ENCODE results near the gene GADD45GIP1.

The GADD45GIP1 gene

DNA sequence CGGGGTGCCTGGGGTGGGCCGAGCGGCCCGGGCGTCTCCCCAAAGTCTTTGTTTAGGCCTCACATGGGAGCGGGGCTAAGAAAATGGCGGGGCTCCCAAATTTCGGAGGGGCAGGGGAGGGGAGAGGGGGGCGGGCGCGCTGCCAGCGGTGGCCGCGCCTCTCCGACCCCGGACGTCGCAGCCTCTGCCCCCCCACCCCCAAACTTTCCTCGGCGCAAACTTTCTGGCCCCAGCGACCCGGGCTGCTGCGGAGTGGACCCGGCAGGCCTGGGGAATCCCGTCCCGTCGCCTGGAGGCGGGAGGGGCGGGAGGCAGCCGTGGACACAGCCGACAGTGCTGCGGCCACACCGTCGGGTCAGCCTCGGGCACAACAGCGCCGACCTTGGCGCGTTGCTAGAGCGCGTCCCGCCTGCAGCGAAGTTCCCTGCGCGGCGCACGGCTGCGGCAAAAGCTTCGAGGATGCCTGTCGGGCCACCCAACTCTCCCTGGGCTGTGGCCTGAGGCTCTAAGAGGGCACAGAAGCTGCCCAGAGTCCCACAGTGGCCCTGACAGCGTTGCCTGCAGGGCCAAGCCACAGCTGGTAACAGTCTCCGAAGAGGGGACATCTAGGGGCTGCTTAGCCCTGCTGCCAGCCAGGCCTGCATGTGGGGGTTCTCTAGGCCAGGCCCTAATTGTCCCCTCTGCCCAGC, 39.5 kb upstream of the GADD45GIP1 start:
- Histone ChIP-seq H3K27ac (ENCODE audit: low read depth, low read length) (peak overlapping the region; percentile 92), H3K9ac (ENCODE audit: low read length) (peak overlapping the region; percentile 91), H3K27me3 (ENCODE audit: control insufficient read depth, insufficient read depth, low read length) (peaks cover 3% of the 10 kb centered on the region), H3K4me3 (ENCODE audit: low read length) (peak overlapping the region; percentile 91), H3K36me3 (ENCODE audit: control insufficient read depth, insufficient read depth, low read length) (peaks cover 8% of the 10 kb centered on the region), H3K4me1 (ENCODE audit: control insufficient read depth, insufficient read depth, low read length) (peaks cover 35% of the 10 kb centered on the region)

DNA sequence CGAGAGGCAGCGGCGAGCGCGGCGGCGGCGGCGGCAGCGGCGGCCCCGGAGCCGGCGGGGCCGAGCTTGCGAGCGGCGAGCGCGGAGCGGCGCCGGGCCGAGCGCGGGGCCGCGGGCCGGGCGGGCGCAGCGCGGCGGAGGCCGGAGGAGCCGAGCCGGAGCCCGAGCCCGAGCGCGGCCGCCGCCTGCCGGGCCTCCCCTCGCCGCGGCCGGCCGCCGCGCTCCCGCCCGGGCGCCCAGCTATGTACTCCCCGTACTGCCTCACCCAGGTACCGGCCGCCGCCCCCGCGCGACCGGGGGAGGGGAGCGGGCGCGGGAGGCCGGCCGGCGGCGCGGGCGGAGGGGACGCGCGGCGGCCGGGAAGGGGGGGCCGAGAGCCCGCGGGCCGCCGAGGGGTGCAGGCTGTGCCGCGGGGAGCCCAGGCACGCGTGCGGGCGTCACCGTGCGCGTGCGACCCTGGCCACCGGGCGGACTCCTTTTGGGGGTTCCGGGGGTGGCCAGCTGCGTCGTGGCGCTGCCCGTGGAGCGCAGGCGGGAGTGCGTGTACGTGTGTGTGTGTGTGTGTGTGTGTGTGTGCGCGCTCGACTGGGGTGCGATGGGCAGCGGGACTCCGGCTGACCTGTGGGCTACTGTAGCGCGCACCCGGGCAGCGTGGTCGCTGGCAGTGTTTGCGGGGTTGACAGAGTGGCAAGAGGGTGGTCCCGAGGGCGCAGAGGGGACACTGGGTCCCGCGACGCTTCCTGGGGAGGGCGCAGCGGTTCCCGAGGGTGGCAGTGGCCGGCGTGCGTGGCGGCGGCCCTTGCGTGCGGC, 38.8 kb upstream of the GADD45GIP1 start:
- peak overlapping the region; percentile 92 for H3K27ac ChIP-seq (ENCODE audit: low read depth, low read length)
- H3K4me1 ChIP-seq (ENCODE audit: control insufficient read depth, insufficient read depth, low read length), result peaks cover 27% of the 10 kb centered on the region
- H3K36me3 ChIP-seq (ENCODE audit: control insufficient read depth, insufficient read depth, low read length), result peaks cover 8% of the 10 kb centered on the region
- H3K9ac ChIP-seq (ENCODE audit: low read length), result peak overlapping the region; percentile 91
- peak overlapping the region; percentile 91 for H3K4me3 ChIP-seq (ENCODE audit: low read length)
- peaks cover 3% of the 10 kb centered on the region for H3K27me3 ChIP-seq (ENCODE audit: control insufficient read depth, insufficient read depth, low read length)

DNA sequence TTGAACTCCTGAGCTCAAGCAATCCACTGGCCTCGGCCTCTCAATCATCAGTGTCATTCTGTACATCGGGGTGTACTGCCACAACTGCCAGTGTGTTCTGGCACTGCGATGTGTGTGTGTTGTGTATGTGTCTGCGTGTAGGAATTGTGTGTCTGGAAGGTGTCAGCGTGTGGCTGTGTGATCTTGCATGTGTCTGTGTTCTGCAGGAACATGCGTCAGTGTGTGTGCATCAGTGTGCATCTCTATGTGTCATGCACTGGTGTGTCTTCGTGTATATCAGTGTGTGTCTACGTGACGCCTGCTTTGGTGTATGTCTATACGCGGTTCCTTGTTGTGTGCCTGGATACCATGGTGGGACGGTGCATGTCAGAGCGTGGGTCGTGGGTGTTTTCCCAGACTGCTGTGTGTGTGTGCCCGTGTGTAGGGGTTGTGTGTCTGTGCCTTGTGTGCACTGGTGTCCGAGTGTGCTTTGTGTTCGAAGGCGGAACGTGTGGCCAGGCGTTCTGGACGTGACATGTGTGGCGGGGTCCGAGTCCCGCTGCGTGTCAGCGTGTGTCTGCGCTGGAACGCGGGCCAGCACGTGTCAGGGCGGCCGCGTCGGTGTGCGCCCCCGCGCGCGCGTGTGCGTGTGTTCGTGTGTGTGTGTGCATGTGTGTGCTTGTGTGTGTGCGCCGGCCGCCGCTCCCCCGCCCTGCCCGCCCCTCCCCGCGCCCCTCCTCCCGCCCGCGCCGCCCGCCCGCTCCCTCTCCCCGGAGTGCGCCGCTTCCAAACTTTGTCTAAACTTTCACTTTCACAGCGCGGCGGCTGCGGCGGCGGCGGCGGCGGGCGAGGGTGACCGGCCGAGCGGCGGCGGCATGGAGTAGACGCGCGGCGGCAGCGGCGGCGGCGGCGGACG, 37.9 kb upstream of the GADD45GIP1 start, which contains the start of gene NFIX:
Gene NFIX, plus strand, starts transcription at position 775 of the 895 bp plus-strand sequence. CDS start 363 bp downstream, outside the sequence.
- Histone ChIP-seq H3K36me3 (ENCODE audit: control insufficient read depth, insufficient read depth, low read length) (peaks cover 8% of the 10 kb centered on the region), H3K27ac (ENCODE audit: low read depth, low read length) (peak within 1 kb of the TSS; percentile 92), H3K27me3 (ENCODE audit: control insufficient read depth, insufficient read depth, low read length) (peaks cover 3% of the 10 kb centered on the region), H3K4me1 (ENCODE audit: control insufficient read depth, insufficient read depth, low read length) (peaks cover 19% of the 10 kb centered on the region), H3K4me3 (ENCODE audit: low read length) (peak within 1 kb of the TSS; percentile 91), H3K9ac (ENCODE audit: low read length) (peak within 1 kb of the TSS; percentile 91)

DNA sequence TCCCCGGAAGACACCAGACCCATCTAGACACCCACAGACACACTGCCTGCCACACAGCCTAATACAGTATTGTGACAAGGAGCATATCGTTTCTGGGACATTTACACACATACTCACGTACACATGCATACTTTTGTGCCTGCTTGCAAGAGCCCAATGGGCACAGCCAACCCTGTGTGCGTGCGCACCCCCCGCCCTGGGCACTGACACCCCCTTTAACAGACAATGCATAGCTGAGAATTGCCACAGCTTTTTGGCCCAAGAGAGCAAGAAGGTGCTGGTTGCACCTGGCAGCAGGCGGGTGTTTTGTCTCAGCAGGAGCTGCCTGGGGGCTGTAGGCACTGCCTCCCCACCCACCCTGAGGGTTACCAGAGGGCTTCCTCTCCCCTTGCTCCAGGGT, 36.5 kb upstream of the GADD45GIP1 start:
- H3K9ac ChIP-seq (ENCODE audit: low read length), result no peak overlapping the region
- no peaks in the 10 kb centered on the region for H3K36me3 ChIP-seq (ENCODE audit: control insufficient read depth, insufficient read depth, low read length)
- peaks cover 11% of the 10 kb centered on the region for H3K4me1 ChIP-seq (ENCODE audit: control insufficient read depth, insufficient read depth, low read length)
- H3K27me3 ChIP-seq (ENCODE audit: control insufficient read depth, insufficient read depth, low read length), result no peaks in the 10 kb centered on the region
- H3K27ac ChIP-seq (ENCODE audit: low read depth, low read length), result no peak overlapping the region
- no peak overlapping the region for H3K4me3 ChIP-seq (ENCODE audit: low read length)

DNA sequence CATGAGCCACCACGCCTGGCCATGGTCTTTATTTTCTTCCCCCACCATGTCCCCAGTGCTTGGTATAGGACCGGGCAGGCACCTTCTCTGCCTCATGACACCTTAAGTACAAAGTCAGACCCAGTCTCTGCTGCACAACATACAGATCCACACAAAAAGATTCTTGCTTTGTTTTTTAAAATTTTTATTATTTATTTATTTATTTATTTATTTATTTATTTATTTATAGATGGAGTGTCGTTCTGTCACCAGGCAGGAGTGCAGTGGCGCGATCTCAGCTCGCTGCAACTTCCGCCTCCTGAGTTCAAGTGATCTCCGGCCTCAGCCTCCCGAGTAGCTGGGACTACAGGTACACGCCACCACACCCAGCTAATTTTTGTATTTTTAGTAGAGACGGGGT, 35.7 kb upstream of the GADD45GIP1 start:
- Histone ChIP-seq H3K4me1 (ENCODE audit: control insufficient read depth, insufficient read depth, low read length) (peaks cover 8% of the 10 kb centered on the region), H3K4me3 (ENCODE audit: low read length) (no peak overlapping the region), H3K27ac (ENCODE audit: low read depth, low read length) (no peak overlapping the region), H3K9ac (ENCODE audit: low read length) (no peak overlapping the region), H3K27me3 (ENCODE audit: control insufficient read depth, insufficient read depth, low read length) (no peaks in the 10 kb centered on the region), H3K36me3 (ENCODE audit: control insufficient read depth, insufficient read depth, low read length) (no peaks in the 10 kb centered on the region)

DNA sequence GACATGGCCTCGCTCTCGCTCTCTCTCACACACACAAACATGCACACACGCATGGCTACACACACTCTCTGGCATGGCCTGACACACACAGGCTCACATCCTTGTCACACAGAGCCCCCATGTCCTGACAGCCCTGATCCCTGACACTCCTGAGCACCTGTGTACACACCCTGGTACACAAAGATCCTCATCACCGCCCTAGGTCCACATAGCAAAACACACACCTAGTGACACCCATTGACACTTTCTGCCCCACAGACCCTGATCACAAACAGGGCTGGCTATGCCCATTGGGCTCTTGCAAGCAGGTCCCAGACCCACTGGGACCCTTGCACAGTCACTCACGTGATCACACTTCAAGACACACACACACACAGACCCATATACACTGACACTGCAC, 34.3 kb upstream of the GADD45GIP1 start:
- H3K27me3 ChIP-seq (ENCODE audit: control insufficient read depth, insufficient read depth, low read length), result no peaks in the 10 kb centered on the region
- no peak overlapping the region for H3K27ac ChIP-seq (ENCODE audit: low read depth, low read length)
- no peak overlapping the region for H3K4me3 ChIP-seq (ENCODE audit: low read length)
- H3K9ac ChIP-seq (ENCODE audit: low read length), result no peak overlapping the region
- no peaks in the 10 kb centered on the region for H3K36me3 ChIP-seq (ENCODE audit: control insufficient read depth, insufficient read depth, low read length)
- no peaks in the 10 kb centered on the region for H3K4me1 ChIP-seq (ENCODE audit: control insufficient read depth, insufficient read depth, low read length)

DNA sequence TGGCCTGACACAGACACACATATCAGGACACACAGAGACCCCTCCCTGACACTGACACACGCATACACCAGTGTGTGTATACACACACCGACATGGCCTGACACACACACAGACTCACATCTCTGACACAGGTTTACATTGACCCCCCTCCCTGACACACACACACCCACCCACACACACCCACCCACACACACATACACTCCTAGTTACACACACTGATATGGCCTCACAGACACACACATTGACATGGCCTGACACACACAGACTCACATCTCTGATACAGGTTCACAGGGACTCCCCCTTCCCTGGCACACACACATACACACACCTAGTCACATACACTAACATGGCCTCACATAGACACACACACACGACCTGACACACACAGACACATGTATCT, 33.8 kb upstream of the GADD45GIP1 start:
- H3K27me3 ChIP-seq (ENCODE audit: control insufficient read depth, insufficient read depth, low read length), result no peaks in the 10 kb centered on the region
- H3K4me3 ChIP-seq (ENCODE audit: low read length), result no peak overlapping the region

DNA sequence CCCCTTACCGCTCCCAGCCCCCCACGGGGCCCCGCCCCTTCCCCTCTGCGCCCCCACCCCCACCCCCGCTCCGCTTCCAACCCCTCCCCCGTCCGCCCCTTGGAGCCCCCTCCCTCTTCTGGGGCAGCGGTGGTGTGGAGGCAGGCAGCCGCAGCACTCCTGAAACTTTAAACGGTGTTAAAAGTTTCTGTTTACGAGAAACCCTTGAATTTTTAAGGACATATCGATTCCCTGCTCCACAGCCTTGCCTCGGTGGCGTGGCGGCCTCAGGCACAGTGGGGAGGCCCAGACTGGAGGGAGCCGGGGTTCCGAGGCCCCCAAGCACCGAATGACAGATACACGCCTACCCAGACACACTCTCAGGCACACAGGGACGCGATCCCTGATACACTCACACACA, 33.4 kb upstream of the GADD45GIP1 start:
- no peaks in the 10 kb centered on the region for H3K36me3 ChIP-seq (ENCODE audit: control insufficient read depth, insufficient read depth, low read length)
- H3K4me1 ChIP-seq (ENCODE audit: control insufficient read depth, insufficient read depth, low read length), result no peaks in the 10 kb centered on the region
- H3K27me3 ChIP-seq (ENCODE audit: control insufficient read depth, insufficient read depth, low read length), result no peaks in the 10 kb centered on the region
- no peak overlapping the region for H3K9ac ChIP-seq (ENCODE audit: low read length)
- H3K27ac ChIP-seq (ENCODE audit: low read depth, low read length), result no peak overlapping the region
- H3K4me3 ChIP-seq (ENCODE audit: low read length), result no peak overlapping the region

More for the DNA sequence above, 33.8 kb upstream of the GADD45GIP1 start:
- Histone ChIP-seq H3K36me3 (ENCODE audit: control insufficient read depth, insufficient read depth, low read length) (no peaks in the 10 kb centered on the region), H3K4me1 (ENCODE audit: control insufficient read depth, insufficient read depth, low read length) (no peaks in the 10 kb centered on the region), H3K27ac (ENCODE audit: low read depth, low read length) (no peak overlapping the region), H3K9ac (ENCODE audit: low read length) (no peak overlapping the region)

DNA sequence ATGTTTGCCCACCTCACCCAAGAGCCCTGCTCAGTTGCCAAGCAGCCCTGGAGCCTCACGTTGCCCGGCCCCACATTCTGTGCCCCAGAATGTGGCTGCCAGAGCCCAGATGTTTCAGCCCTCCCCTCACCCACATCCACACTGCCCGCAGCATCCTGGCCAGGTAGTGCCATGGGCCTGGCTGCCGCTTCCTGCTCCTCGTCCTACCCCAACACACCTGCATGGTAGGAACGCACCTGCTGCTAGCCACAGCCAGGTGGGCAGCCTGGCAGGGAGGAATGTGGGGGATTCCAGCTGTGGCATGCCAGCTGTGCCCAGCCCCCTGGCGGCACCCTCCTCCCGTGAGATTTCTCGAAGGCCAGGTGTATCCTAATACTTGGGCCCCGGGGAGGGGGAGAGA, 30.8 kb upstream of the GADD45GIP1 start:
- Histone ChIP-seq H3K9ac (ENCODE audit: low read length) (no peak overlapping the region), H3K27ac (ENCODE audit: low read depth, low read length) (no peak overlapping the region), H3K36me3 (ENCODE audit: control insufficient read depth, insufficient read depth, low read length) (no peaks in the 10 kb centered on the region), H3K27me3 (ENCODE audit: control insufficient read depth, insufficient read depth, low read length) (no peaks in the 10 kb centered on the region), H3K4me3 (ENCODE audit: low read length) (no peak overlapping the region), H3K4me1 (ENCODE audit: control insufficient read depth, insufficient read depth, low read length) (peaks cover 6% of the 10 kb centered on the region)

DNA sequence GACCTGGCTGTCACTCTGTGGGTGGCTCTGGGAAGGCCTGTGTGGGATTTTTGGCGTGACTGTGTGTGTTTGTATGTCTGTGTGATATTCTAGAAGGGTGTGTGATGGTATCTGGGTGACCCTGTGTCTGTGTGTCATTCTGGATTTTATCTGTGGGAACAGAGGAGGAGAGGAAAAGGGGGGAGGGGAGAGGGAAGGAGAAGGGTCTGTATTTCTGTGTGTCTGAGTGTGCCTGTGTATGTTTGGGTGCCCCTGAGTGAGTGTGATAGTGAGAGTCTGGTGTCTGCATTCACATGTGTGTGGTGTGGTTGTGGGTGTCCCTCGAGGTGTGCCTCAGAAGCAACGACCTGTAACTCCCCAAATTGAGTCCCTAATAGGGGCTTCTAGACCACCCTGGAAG, 30.2 kb upstream of the GADD45GIP1 start:
- Histone ChIP-seq H3K4me3 (ENCODE audit: low read length) (no peak overlapping the region), H3K27ac (ENCODE audit: low read depth, low read length) (no peak overlapping the region)

DNA sequence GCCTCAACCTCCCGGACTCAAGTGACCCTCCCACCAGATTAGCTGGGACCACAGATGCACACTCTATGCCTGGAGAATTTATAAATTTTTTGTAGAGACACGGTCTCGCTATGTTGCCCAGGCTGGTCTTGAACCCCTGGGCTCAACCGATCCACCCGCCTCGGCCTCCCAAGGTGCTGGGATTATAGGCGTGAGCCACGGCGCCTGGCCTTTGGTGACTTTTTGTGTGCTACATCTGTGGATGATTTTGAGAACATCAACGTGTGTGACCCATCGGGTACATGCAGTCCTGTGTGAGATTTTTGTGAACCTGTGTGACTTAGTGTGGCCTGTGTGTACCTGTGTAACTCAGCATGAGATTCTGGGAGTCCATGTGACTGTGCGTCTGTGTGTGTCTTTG, 29.7 kb upstream of the GADD45GIP1 start:
- H3K9ac ChIP-seq (ENCODE audit: low read length), result no peak overlapping the region
- H3K27ac ChIP-seq (ENCODE audit: low read depth, low read length), result no peak overlapping the region
- H3K36me3 ChIP-seq (ENCODE audit: control insufficient read depth, insufficient read depth, low read length), result no peaks in the 10 kb centered on the region
- peaks cover 6% of the 10 kb centered on the region for H3K4me1 ChIP-seq (ENCODE audit: control insufficient read depth, insufficient read depth, low read length)
- no peaks in the 10 kb centered on the region for H3K27me3 ChIP-seq (ENCODE audit: control insufficient read depth, insufficient read depth, low read length)
- no peak overlapping the region for H3K4me3 ChIP-seq (ENCODE audit: low read length)

More for the DNA sequence above, 30.2 kb upstream of the GADD45GIP1 start:
- Histone ChIP-seq H3K4me1 (ENCODE audit: control insufficient read depth, insufficient read depth, low read length) (peaks cover 6% of the 10 kb centered on the region), H3K36me3 (ENCODE audit: control insufficient read depth, insufficient read depth, low read length) (no peaks in the 10 kb centered on the region), H3K27me3 (ENCODE audit: control insufficient read depth, insufficient read depth, low read length) (no peaks in the 10 kb centered on the region), H3K9ac (ENCODE audit: low read length) (no peak overlapping the region)
